Esophagus muscularis mucosa (tissue), 4 donors: ENCODE data around the gene RPP25. TPM values are rescaled to one million over a fixed set of nuclear protein-coding genes. Genes with fewer than 3 reads are reported as not detected.

Source experiments
- DNase-seq: peaks from one replicate; pipeline ENCODE4 v3.0.0-alpha.2; 2017; ENCODE audit errors: extremely low spot score
- H3K27ac ChIP-seq, 4 donors: fragments of 200-600 bp; sonication (generic); replicated peaks in 1 of 4; 1 replicate in 3 of 4; 2 replicates in 1 of 4; pipeline ENCODE4 v1.5.1; 2016 to 2019; ENCODE audit warnings: mild to moderate bottlenecking in 1 of 4
- H3K27me3 ChIP-seq, 4 donors: fragments of 200-600 bp; sonication (generic); one replicate each; pipeline versions ENCODE4 v1.5.1 to v1.6.0; 2016 to 2019
- H3K36me3 ChIP-seq, 4 donors: fragments of 200-600 bp; sonication (generic); one replicate each; pipeline ENCODE4 v1.5.1; 2016 to 2019
- H3K4me1 ChIP-seq, 4 donors: fragments of 200-600 bp; sonication (generic); one replicate each; pipeline ENCODE4 v1.5.1; 2016 to 2019
- H3K4me3 ChIP-seq, 4 donors: fragments of 200-600 bp; sonication (generic); 1 replicate in 2 of 4; 2 replicates in 2 of 4; pipeline ENCODE4 v1.5.1; 2016 to 2019; ENCODE audit warnings: mild to moderate bottlenecking in 4 of 4, moderate library complexity in 1 of 4
- H3K9me3 ChIP-seq, 4 donors: fragments of 200-600 bp; sonication (generic); 1 replicate in 3 of 4; 2 replicates in 1 of 4; pipeline ENCODE4 v1.5.1; 2016 to 2019
- EP300 ChIP-seq: sonication (generic); formaldehyde crosslinking; IDR thresholded peaks from one replicate; pipeline ENCODE4 v1.6.1; 2017; ENCODE audit warnings: antibody characterized with exemption
- POLR2A ChIP-seq: fragments of 450-650 bp; IDR thresholded peaks from one replicate; pipeline ENCODE4 v1.6.1; 2017; ENCODE audit warnings: antibody characterized with exemption, moderate library complexity, mild to moderate bottlenecking, low read depth
- POLR2AphosphoS5 ChIP-seq, 2 donors: sonication (generic); formaldehyde crosslinking; IDR thresholded peaks; one replicate each; pipeline ENCODE4 v1.6.1; 2017; ENCODE audit warnings: antibody characterized with exemption in 2 of 2
- WGBS: methylation state at CpG from one replicate; pipeline ENCODE4 v1.1.5; 2018; 5-methylcytosine and 5-hydroxymethylcytosine counted together
- intact Hi-C: fragments of 100-400 bp; cut with DNase I; formaldehyde crosslinking; loops from one replicate; pipeline ENCODE4 v1.15.1; 2023
- total RNA-seq, 4 donors: library from RNA; depleted of rRNA; stranded (reverse); fragments of >200 nt; gene quantifications; one replicate each; pipeline versions ENCODE4 v1.1.0 to v1.2.1, GENCODE V29; 2016
- TF ChIP-seq, protein P1 (sequence below), 3 experiments: fragments of 200-600 bp in 2 of 3; fragments of 450-650 bp in 1 of 3; sonication (generic) in 2 of 3; IDR thresholded peaks; one replicate each; pipeline ENCODE4 v1.5.1; 2017 to 2019; ENCODE audit warnings: antibody characterized with exemption in 3 of 3, mild to moderate bottlenecking in 2 of 3, moderate library complexity in 1 of 3

The RPP25 gene
- total RNA-seq, 4 donors from 2014 or later, result 4.2 to 7.2 (median 7.0) TPM

DNA sequence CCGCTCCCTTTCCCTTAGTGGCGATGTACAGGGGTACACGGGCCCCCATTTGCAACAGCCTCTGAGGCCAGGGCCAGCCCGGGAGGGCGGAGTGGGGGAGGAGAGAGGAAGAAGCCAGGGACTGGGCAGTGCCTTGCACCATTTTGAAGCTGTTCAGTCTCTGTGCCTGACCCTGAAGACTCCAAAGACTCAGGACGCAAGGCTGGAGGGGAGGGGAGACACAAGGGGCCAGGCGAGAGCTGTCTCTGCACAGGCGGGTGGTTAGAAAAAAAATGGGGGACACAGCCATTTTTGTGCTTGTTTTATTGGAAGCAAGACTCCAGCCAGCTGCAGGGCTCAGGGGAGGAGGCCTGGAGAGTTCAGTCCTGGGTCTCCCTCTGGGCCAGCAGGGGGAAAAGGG, 1.6 kb downstream of the RPP25 start:
- Histone ChIP-seq H3K27me3 (peaks cover 0 to 31% (median 20%) of the 10 kb centered on the region in 4 donors), H3K36me3 (no peaks in the 10 kb centered on the region), H3K4me1 (peaks cover 34 to 61% (median 57%) of the 10 kb centered on the region in 4 donors), H3K27ac (no peak overlapping the region), H3K4me3 (peak overlapping the region in 3 of 4 donors; percentile 68 to 77 (median 69)), H3K9me3 (no peaks in the 10 kb centered on the region)
- DNase-seq, result no peak
- TF ChIP-seq, protein P1, sequence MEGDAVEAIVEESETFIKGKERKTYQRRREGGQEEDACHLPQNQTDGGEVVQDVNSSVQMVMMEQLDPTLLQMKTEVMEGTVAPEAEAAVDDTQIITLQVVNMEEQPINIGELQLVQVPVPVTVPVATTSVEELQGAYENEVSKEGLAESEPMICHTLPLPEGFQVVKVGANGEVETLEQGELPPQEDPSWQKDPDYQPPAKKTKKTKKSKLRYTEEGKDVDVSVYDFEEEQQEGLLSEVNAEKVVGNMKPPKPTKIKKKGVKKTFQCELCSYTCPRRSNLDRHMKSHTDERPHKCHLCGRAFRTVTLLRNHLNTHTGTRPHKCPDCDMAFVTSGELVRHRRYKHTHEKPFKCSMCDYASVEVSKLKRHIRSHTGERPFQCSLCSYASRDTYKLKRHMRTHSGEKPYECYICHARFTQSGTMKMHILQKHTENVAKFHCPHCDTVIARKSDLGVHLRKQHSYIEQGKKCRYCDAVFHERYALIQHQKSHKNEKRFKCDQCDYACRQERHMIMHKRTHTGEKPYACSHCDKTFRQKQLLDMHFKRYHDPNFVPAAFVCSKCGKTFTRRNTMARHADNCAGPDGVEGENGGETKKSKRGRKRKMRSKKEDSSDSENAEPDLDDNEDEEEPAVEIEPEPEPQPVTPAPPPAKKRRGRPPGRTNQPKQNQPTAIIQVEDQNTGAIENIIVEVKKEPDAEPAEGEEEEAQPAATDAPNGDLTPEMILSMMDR (IDR thresholded peaks at IDR 0.05), result no peak
- TF ChIP-seq POLR2A (no peak), POLR2AphosphoS5 (IDR thresholded peaks at IDR 0.05) (no peak), EP300 (no peak)
- WGBS, result 95% methylated on average over 4 of the region's 8 CpGs
- intact Hi-C loops, result loop anchor here (10.0 kb wide), 3 partner anchors 250 to 410 kb away; partner anchors contain the start of genes ARID3B and C15orf39

- intact Hi-C loops, result loop anchor here (10.0 kb wide), 3 partner anchors 250 to 410 kb away; partner anchors contain the start of genes ARID3B and C15orf39
- peaks cover 0 to 26% (median 19%) of the 10 kb centered on the region in 4 donors for H3K27me3 ChIP-seq
- H3K4me3 ChIP-seq, result no peak overlapping the region
- no peaks in the 10 kb centered on the region for H3K9me3 ChIP-seq
- peaks cover 34 to 59% (median 55%) of the 10 kb centered on the region in 4 donors for H3K4me1 ChIP-seq
- TF ChIP-seq POLR2A (no peak), EP300 (no peak), POLR2AphosphoS5 (IDR thresholded peaks at IDR 0.05) (no peak)
- TF ChIP-seq, protein P1 (IDR thresholded peaks at IDR 0.05), result no peak
- DNase-seq, result no peak
- no peaks in the 10 kb centered on the region for H3K36me3 ChIP-seq
- no peak overlapping the region for H3K27ac ChIP-seq
Measured at GRCh38 chr15:74954515-74954914, 2.1 kb downstream of the RPP25 start.

GRCh38 chr15:74951006-74951405, 5.6 kb downstream of the RPP25 start:
- 68% methylated on average over 3 of the region's 3 CpGs for WGBS
- no peak for TF ChIP-seq POLR2AphosphoS5 (IDR thresholded peaks at IDR 0.05)
- H3K9me3 ChIP-seq, result no peaks in the 10 kb centered on the region
- no peak overlapping the region for H3K27ac ChIP-seq
- peaks cover 7 to 23% (median 21%) of the 10 kb centered on the region in 4 donors for H3K4me1 ChIP-seq
- intact Hi-C loops, result loop anchor here (10.0 kb wide), 3 partner anchors 254 to 406 kb away; partner anchors contain the start of genes ARID3B and C15orf39
- no peak overlapping the region for H3K4me3 ChIP-seq
- no peaks in the 10 kb centered on the region for H3K36me3 ChIP-seq
- DNase-seq, result no peak
- no peaks in the 10 kb centered on the region for H3K27me3 ChIP-seq

- intact Hi-C loops, result loop anchor here (1.0 to 10.0 kb wide), 4 partner anchors 179 to 405 kb away; partner anchors contain the start of genes ARID3B and C15orf39
- peaks cover under 1 to 16% (median 13%) of the 10 kb centered on the region in 4 donors for H3K4me1 ChIP-seq
- no peak overlapping the region for H3K27ac ChIP-seq
- DNase-seq, result no peak
- 49% methylated on average over 6 of the region's 7 CpGs for WGBS
- H3K36me3 ChIP-seq, result no peaks in the 10 kb centered on the region
- TF ChIP-seq POLR2AphosphoS5 (IDR thresholded peaks at IDR 0.05) (peak in 1 of 2 donors; percentile 26), EP300 (no peak), POLR2A (no peak)
- TF ChIP-seq, protein P1 (IDR thresholded peaks at IDR 0.05), result peak; percentile 95 to 99 (median 98)
- H3K9me3 ChIP-seq, result no peaks in the 10 kb centered on the region
- no peaks in the 10 kb centered on the region for H3K27me3 ChIP-seq
- H3K4me3 ChIP-seq, result no peak overlapping the region
Measured at GRCh38 chr15:74950078-74950908, 6.3 kb downstream of the RPP25 start.
